Breast epithelium (tissue), 3 donors: ENCODE measurements around the gene ALK.

Experiments
- POLR2A ChIP-seq: fragments of 450-650 bp; IDR thresholded peaks from one replicate; pipeline ENCODE4 v1.6.1; 2016; ENCODE audit warnings: antibody characterized with exemption, mild to moderate bottlenecking, moderate library complexity
- POLR2AphosphoS5 ChIP-seq, 3 donors: sonication (generic); formaldehyde crosslinking; IDR thresholded peaks; one replicate each; pipeline ENCODE4 v1.6.1; 2017; ENCODE audit warnings: antibody characterized with exemption in 3 of 3
- TF ChIP-seq, protein P1 (sequence below), 3 donors: fragments of 450-650 bp; IDR thresholded peaks; one replicate each; pipeline ENCODE4 v1.5.1; 2016 to 2017; ENCODE audit warnings: antibody characterized with exemption in 3 of 3, mild to moderate bottlenecking in 3 of 3, moderate library complexity in 3 of 3

DNA sequence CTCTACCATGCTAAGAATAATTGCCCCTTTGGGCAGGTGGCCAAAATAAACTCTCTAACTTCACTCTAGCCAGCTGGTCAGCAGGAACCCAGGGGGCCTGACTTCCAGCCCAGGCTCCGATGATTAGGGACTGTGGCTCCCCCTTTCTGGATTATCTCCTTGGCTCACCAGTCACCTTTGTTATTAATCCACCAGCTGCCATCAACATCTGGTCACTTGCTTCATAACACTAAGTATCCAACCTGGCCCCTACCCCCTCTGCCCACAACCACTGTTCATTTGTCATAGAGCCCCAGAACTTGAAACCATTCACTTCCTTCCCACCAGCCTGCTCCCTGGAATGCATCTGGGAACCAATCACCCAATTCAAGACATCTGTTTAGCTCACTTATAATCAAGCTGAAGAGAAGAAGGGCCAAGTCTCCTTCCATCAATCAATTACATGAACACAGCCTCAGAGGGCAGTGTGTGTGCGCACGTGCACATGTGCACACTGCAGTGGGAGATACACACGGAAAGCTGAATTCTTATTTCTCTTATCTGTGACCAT, 215.1 kb downstream of the ALK start:
- TF ChIP-seq POLR2A = no peak
- no peak for TF ChIP-seq POLR2AphosphoS5 (IDR thresholded peaks at IDR 0.05)
- TF ChIP-seq, protein P1, sequence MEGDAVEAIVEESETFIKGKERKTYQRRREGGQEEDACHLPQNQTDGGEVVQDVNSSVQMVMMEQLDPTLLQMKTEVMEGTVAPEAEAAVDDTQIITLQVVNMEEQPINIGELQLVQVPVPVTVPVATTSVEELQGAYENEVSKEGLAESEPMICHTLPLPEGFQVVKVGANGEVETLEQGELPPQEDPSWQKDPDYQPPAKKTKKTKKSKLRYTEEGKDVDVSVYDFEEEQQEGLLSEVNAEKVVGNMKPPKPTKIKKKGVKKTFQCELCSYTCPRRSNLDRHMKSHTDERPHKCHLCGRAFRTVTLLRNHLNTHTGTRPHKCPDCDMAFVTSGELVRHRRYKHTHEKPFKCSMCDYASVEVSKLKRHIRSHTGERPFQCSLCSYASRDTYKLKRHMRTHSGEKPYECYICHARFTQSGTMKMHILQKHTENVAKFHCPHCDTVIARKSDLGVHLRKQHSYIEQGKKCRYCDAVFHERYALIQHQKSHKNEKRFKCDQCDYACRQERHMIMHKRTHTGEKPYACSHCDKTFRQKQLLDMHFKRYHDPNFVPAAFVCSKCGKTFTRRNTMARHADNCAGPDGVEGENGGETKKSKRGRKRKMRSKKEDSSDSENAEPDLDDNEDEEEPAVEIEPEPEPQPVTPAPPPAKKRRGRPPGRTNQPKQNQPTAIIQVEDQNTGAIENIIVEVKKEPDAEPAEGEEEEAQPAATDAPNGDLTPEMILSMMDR (IDR thresholded peaks at IDR 0.05) = no peak
